ENCODE data around the gene DARS1. TPM values are rescaled to one million over a fixed set of nuclear protein-coding genes. Genes with fewer than 3 reads are reported as not detected.

Gene DARS1
- total and polyA plus RNA-seq, 7 experiments from 2014 or later, result 45.3 to 140 (median 68.2) TPM

GRCh38 chr2:135916207-135916606, 69.2 kb downstream of the DARS1 start:
- POLR2A ChIA-PET, result interaction anchor here (2.0 kb wide), 1 partner anchor 220 kb away, joined by 5 read pairs; no protein-coding TSS in a partner anchor
- H3K27ac ChIP-seq (ENCODE audit: low read depth, low read length), result no peak overlapping the region
- H3K36me3 ChIP-seq (ENCODE audit: control insufficient read depth in 2 of 3, insufficient read depth in 3 of 3, low read length in 3 of 3), result peaks cover 0 to 6% (median 4%) of the 10 kb centered on the region in 3 experiments
- H3K27ac Mint-ChIP-seq, result peak overlapping the region in 6 of 9 donors; percentile 7 to 81 (median 58)
- ATAC-seq, result peak; percentile 80
- intact Hi-C loops (cut with micrococcal nuclease), result loop anchor here (1.0 to 10.0 kb wide), 14 partner anchors 46 to 468 kb away; partner anchors contain the start of gene DARS1 (in 2 of the 2)
- CTCF ChIA-PET, result interaction anchor here (0.6 to 7.9 kb wide), 2 partner anchors 111 to 465 kb away, joined by 5 to 270 read pairs; no protein-coding TSS in a partner anchor
- H3K4me3 Mint-ChIP-seq, result no peak overlapping the region
- H3K36me3 Mint-ChIP-seq, result peaks cover under 1 to 10% (median 8%) of the 10 kb centered on the region in 5 donors
- DNase-seq, result peak in 7 of 9 donors; percentile 23 to 67 (median 56)
- H3K4me3 ChIP-seq (ENCODE audit: low read length), result no peak overlapping the region
- H3K27me3 ChIP-seq (ENCODE audit: control insufficient read depth in 2 of 2, insufficient read depth in 2 of 2, low read length in 2 of 2), result no peaks in the 10 kb centered on the region
- no peaks in the 10 kb centered on the region for H3K27me3 Mint-ChIP-seq
- no peaks in the 10 kb centered on the region for H3K4me1 ChIP-seq (ENCODE audit: control insufficient read depth in 2 of 2, insufficient read depth in 2 of 2, low read length in 2 of 2)
- peaks cover 0 to 14% (median 4%) of the 10 kb centered on the region in 7 donors for H3K4me1 Mint-ChIP-seq
- H3K9me3 Mint-ChIP-seq, result no peaks in the 10 kb centered on the region
- no peaks in the 10 kb centered on the region for H3K9me3 ChIP-seq (ENCODE audit: control insufficient read depth in 2 of 3, low read length in 3 of 3)

- peaks cover 0 to 16% (median 14%) of the 10 kb centered on the region in 5 donors for H3K36me3 Mint-ChIP-seq
- Histone ChIP-seq H3K9me3 (ENCODE audit: control insufficient read depth in 2 of 3, low read length in 3 of 3) (no peaks in the 10 kb centered on the region), H3K4me1 (ENCODE audit: control insufficient read depth in 2 of 2, insufficient read depth in 2 of 2, low read length in 2 of 2) (no peaks in the 10 kb centered on the region), H3K36me3 (ENCODE audit: control insufficient read depth in 2 of 3, insufficient read depth in 3 of 3, low read length in 3 of 3) (peaks cover 4 to 15% (median 6%) of the 10 kb centered on the region in 3 experiments), H3K4me3 (ENCODE audit: low read length) (no peak overlapping the region), H3K27ac (ENCODE audit: low read depth, low read length) (no peak overlapping the region), H3K27me3 (ENCODE audit: control insufficient read depth in 2 of 2, insufficient read depth in 2 of 2, low read length in 2 of 2) (no peaks in the 10 kb centered on the region)
- POLR2A ChIA-PET, result interaction anchor here (0.6 to 2.2 kb wide), 7 partner anchors 203 to 472 kb away, joined by 3 to 17 read pairs (median 7); no protein-coding TSS in a partner anchor
- ATAC-seq (no peak), DNase-seq (no peak)
- H3K4me1 Mint-ChIP-seq, result peaks cover 0 to 14% (median 3%) of the 10 kb centered on the region in 7 donors
- no peaks in the 10 kb centered on the region for H3K27me3 Mint-ChIP-seq
- H3K27ac Mint-ChIP-seq, result no peak overlapping the region
- CTCF ChIA-PET, result interaction anchor here (0.6 to 7.9 kb wide), 14 partner anchors 20 to 1930 kb away, joined by 3 to 270 read pairs (median 4); no protein-coding TSS in a partner anchor
- intact Hi-C loops (cut with micrococcal nuclease), result loop anchor here in 1 of 2 donors (5.0 to 10.0 kb wide), 2 partner anchors 37 to 280 kb away; partner anchors contain the start of gene MCM6
- H3K4me3 Mint-ChIP-seq, result no peak overlapping the region
- H3K9me3 Mint-ChIP-seq, result no peaks in the 10 kb centered on the region
These were observed 70.9 kb downstream of the DARS1 start for GRCh38 chr2:135914485-135914884.

DNA sequence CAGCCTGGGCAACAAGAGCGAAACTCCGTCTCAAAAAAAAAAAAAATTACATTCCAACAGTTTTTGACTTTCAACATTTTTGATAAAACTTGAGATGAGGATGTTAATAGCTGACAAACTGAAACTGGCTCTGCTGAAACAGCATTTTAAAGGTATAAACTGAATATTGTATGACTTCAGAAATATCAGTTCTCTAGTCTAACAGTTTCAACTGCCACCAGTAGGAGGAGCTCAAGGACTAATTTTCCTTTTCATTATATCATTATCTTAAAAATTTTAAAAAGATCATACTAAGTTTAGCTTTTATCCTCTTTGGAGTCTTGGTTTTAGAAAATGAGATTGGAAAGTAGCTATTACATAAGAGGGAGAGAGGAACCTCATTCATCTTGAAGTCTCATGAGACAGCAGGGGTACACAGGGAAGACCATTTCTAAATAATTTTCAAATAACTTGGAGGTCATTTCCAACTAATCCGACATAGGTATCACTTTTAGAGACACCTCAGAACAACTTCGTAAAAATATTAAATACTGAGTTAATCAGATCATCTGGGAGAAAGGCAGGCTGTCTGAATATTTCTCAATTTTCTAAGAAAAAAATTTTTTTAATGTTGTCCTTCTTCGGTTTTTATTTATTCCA, 71.6 kb downstream of the DARS1 start:
- H3K27me3 Mint-ChIP-seq, result no peaks in the 10 kb centered on the region
- no peaks in the 10 kb centered on the region for H3K27me3 ChIP-seq (ENCODE audit: control insufficient read depth in 2 of 2, insufficient read depth in 2 of 2, low read length in 2 of 2)
- intact Hi-C loops (cut with micrococcal nuclease), result loop anchor here (1.0 to 10.0 kb wide), 4 partner anchors 37 to 753 kb away; partner anchors contain the start of gene MCM6 (in 1 of the 2)
- peaks cover under 1 to 19% (median 16%) of the 10 kb centered on the region in 5 donors for H3K36me3 Mint-ChIP-seq
- no peak overlapping the region for H3K4me3 Mint-ChIP-seq
- H3K4me1 ChIP-seq (ENCODE audit: control insufficient read depth in 2 of 2, insufficient read depth in 2 of 2, low read length in 2 of 2), result no peaks in the 10 kb centered on the region
- ChIA-PET POLR2A (interaction anchor here (0.6 to 2.2 kb wide), 9 partner anchors 11 to 473 kb away, joined by 3 to 17 read pairs (median 5); no protein-coding TSS in a partner anchor), CTCF (interaction anchor here (0.6 to 7.9 kb wide), 20 partner anchors 9 to 484 kb away, joined by 3 to 270 read pairs (median 4); partner anchors contain the start of gene DARS1)
- peak overlapping the region in 6 of 9 donors; percentile 34 to 82 (median 55) for H3K27ac Mint-ChIP-seq
- no peak overlapping the region for H3K4me3 ChIP-seq (ENCODE audit: low read length)
- H3K9me3 Mint-ChIP-seq, result peaks cover 0 to under 1% (median 0%) of the 10 kb centered on the region in 11 donors
- no peaks in the 10 kb centered on the region for H3K9me3 ChIP-seq (ENCODE audit: control insufficient read depth in 2 of 3, low read length in 3 of 3)
- peaks cover 0 to 12% (median 3%) of the 10 kb centered on the region in 7 donors for H3K4me1 Mint-ChIP-seq
- H3K27ac ChIP-seq (ENCODE audit: low read depth, low read length), result no peak overlapping the region
- peaks cover 4 to 18% (median 6%) of the 10 kb centered on the region in 3 experiments for H3K36me3 ChIP-seq (ENCODE audit: control insufficient read depth in 2 of 3, insufficient read depth in 3 of 3, low read length in 3 of 3)
- ATAC-seq, result peak; percentile 63
- peak in 7 of 9 donors; percentile 36 to 67 (median 60) for DNase-seq

DNA sequence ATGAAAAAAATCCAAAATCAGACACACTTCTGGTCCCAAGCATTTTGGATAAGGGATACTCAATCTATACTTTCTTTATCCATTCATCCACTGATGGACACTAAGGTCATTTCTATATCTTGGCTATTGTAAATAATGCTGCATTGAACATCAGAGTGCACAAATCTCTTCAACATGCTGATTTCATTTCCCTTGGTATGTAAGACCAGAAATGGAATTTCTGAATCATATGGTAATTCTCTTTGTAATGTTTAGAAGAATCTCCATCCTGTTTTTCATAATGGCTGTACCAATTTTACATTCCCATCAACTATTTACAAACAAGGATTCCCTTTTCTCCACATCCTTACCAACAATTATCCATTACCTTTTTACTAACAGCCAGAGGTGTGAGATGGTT, 75.5 kb downstream of the DARS1 start:
- H3K27me3 ChIP-seq (ENCODE audit: control insufficient read depth in 2 of 2, insufficient read depth in 2 of 2, low read length in 2 of 2), result no peaks in the 10 kb centered on the region
- peaks cover 0 to 2% (median 0%) of the 10 kb centered on the region in 11 donors for H3K9me3 Mint-ChIP-seq
- H3K9me3 ChIP-seq (ENCODE audit: control insufficient read depth in 2 of 3, low read length in 3 of 3), result no peaks in the 10 kb centered on the region
- H3K4me1 ChIP-seq (ENCODE audit: control insufficient read depth in 2 of 2, insufficient read depth in 2 of 2, low read length in 2 of 2), result no peaks in the 10 kb centered on the region
- no peaks in the 10 kb centered on the region for H3K27me3 Mint-ChIP-seq
- POLR2A ChIA-PET, result no interaction called here
- peaks cover 3 to 43% (median 25%) of the 10 kb centered on the region in 5 donors for H3K36me3 Mint-ChIP-seq
- CTCF ChIA-PET, result interaction anchor here (1.9 kb wide), 1 partner anchor 474 kb away, joined by 13 read pairs; no protein-coding TSS in a partner anchor
- H3K36me3 ChIP-seq (ENCODE audit: control insufficient read depth in 2 of 3, insufficient read depth in 3 of 3, low read length in 3 of 3), result peaks cover 4 to 25% (median 12%) of the 10 kb centered on the region in 3 experiments
- DNase-seq (no peak), ATAC-seq (no peak)
- intact Hi-C loops (cut with micrococcal nuclease), result loop anchor here in 1 of 2 donors (5.0 to 10.0 kb wide), 2 partner anchors 33 to 285 kb away; partner anchors contain the start of gene MCM6
- peaks cover 0 to 3% (median 0%) of the 10 kb centered on the region in 7 donors for H3K4me1 Mint-ChIP-seq
- H3K4me3 ChIP-seq (ENCODE audit: low read length), result no peak overlapping the region
- H3K27ac Mint-ChIP-seq, result no peak overlapping the region
- H3K4me3 Mint-ChIP-seq, result no peak overlapping the region
- no peak overlapping the region for H3K27ac ChIP-seq (ENCODE audit: low read depth, low read length)

DNA sequence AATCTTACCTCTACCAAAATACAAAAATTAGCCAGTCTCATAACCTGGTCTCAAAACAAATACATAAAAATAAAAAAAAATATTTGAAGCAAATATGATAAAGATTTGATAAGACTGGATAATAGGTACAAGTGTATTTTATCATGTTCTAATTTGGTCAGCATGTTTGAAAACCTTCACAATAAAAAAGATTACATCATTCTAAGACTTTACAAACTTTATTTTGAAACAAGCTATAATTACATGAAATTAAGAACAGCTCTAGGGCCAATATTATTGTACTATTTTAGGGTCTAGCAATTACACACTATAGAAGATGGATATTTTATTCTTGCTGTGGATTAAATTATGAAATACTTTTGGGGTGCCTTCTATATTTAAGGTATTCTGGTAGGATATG, 79.7 kb downstream of the DARS1 start:
- no peak overlapping the region for H3K27ac Mint-ChIP-seq
- CTCF ChIA-PET, result no interaction called here
- Histone ChIP-seq H3K27me3 (ENCODE audit: control insufficient read depth in 2 of 2, insufficient read depth in 2 of 2, low read length in 2 of 2) (no peaks in the 10 kb centered on the region), H3K36me3 (ENCODE audit: control insufficient read depth in 2 of 3, insufficient read depth in 3 of 3, low read length in 3 of 3) (peaks cover 4 to 18% (median 7%) of the 10 kb centered on the region in 3 experiments), H3K9me3 (ENCODE audit: control insufficient read depth in 2 of 3, low read length in 3 of 3) (no peaks in the 10 kb centered on the region), H3K4me3 (ENCODE audit: low read length) (no peak overlapping the region), H3K4me1 (ENCODE audit: control insufficient read depth in 2 of 2, insufficient read depth in 2 of 2, low read length in 2 of 2) (no peaks in the 10 kb centered on the region), H3K27ac (ENCODE audit: low read depth, low read length) (no peak overlapping the region)
- no peak for DNase-seq
- peaks cover 0 to 2% (median 0%) of the 10 kb centered on the region in 11 donors for H3K9me3 Mint-ChIP-seq
- H3K4me3 Mint-ChIP-seq, result no peak overlapping the region
- peaks cover 3 to 45% (median 26%) of the 10 kb centered on the region in 5 donors for H3K36me3 Mint-ChIP-seq
- no peaks in the 10 kb centered on the region for H3K4me1 Mint-ChIP-seq
- no peaks in the 10 kb centered on the region for H3K27me3 Mint-ChIP-seq
- POLR2A ChIA-PET, result no interaction called here
- ATAC-seq, result no peak
- intact Hi-C loops (cut with micrococcal nuclease), result no loop called here

- H3K36me3 ChIP-seq (ENCODE audit: control insufficient read depth in 2 of 3, insufficient read depth in 3 of 3, low read length in 3 of 3), result peaks cover 0 to 10% (median 7%) of the 10 kb centered on the region in 3 experiments
- Mint-ChIP-seq H3K27me3 (no peaks in the 10 kb centered on the region), H3K36me3 (peaks cover 3 to 40% (median 19%) of the 10 kb centered on the region in 5 donors), H3K27ac (peak overlapping the region in 3 of 9 donors; percentile 5 to 46 (median 16)), H3K9me3 (peaks cover 0 to 2% (median 0%) of the 10 kb centered on the region in 11 donors), H3K4me1 (peaks cover 0 to 2% (median 0%) of the 10 kb centered on the region in 7 donors), H3K4me3 (no peak overlapping the region)
- no peaks in the 10 kb centered on the region for H3K27me3 ChIP-seq (ENCODE audit: control insufficient read depth in 2 of 2, insufficient read depth in 2 of 2, low read length in 2 of 2)
- intact Hi-C loops (cut with micrococcal nuclease), result no loop called here
- ChIA-PET CTCF (interaction anchor here (0.7 to 1.3 kb wide), 2 partner anchors 9 to 480 kb away, joined by 4 to 5 read pairs; no protein-coding TSS in a partner anchor), POLR2A (no interaction called here)
- no peaks in the 10 kb centered on the region for H3K4me1 ChIP-seq (ENCODE audit: control insufficient read depth in 2 of 2, insufficient read depth in 2 of 2, low read length in 2 of 2)
- H3K27ac ChIP-seq (ENCODE audit: low read depth, low read length), result no peak overlapping the region
- no peak for DNase-seq
- ATAC-seq, result no peak
- no peaks in the 10 kb centered on the region for H3K9me3 ChIP-seq (ENCODE audit: control insufficient read depth in 2 of 3, low read length in 3 of 3)
- no peak overlapping the region for H3K4me3 ChIP-seq (ENCODE audit: low read length)
These were observed 81.0 kb downstream of the DARS1 start for GRCh38 chr2:135904341-135904989.
